Measurements from ENCODE around the gene CDC20.
A peak's percentile ranks its signal among the peaks of the same experiment; 100 is the strongest.

CDC20 gene

GRCh38 chr1:43370564-43370963 is 11.8 kb downstream of the CDC20 start:
- Mint-ChIP-seq H3K9me3 (no peaks in the 10 kb centered on the region), H3K27me3 (no peaks in the 10 kb centered on the region), H3K36me3 (peaks cover 23 to 32% of the 10 kb centered on the region in 2 donors), H3K27ac (no peak overlapping the region), H3K4me3 (no peak overlapping the region), H3K4me1 (peaks cover 23 to 35% of the 10 kb centered on the region in 2 donors)
- ATAC-seq (replicated peaks) (no peak), DNase-seq (no peak)

- H3K36me3 Mint-ChIP-seq = peaks cover 18 to 22% of the 10 kb centered on the region in 2 donors
- H3K27me3 Mint-ChIP-seq = no peaks in the 10 kb centered on the region
- no peaks in the 10 kb centered on the region for H3K9me3 Mint-ChIP-seq
- H3K4me1 Mint-ChIP-seq = peaks cover 17 to 24% of the 10 kb centered on the region in 2 donors
- ATAC-seq (replicated peaks) (no peak), DNase-seq (no peak)
- H3K27ac Mint-ChIP-seq = no peak overlapping the region
- H3K4me3 Mint-ChIP-seq = no peak overlapping the region
Measured at GRCh38 chr1:43372172-43372571, 13.4 kb downstream of the CDC20 start.

DNA sequence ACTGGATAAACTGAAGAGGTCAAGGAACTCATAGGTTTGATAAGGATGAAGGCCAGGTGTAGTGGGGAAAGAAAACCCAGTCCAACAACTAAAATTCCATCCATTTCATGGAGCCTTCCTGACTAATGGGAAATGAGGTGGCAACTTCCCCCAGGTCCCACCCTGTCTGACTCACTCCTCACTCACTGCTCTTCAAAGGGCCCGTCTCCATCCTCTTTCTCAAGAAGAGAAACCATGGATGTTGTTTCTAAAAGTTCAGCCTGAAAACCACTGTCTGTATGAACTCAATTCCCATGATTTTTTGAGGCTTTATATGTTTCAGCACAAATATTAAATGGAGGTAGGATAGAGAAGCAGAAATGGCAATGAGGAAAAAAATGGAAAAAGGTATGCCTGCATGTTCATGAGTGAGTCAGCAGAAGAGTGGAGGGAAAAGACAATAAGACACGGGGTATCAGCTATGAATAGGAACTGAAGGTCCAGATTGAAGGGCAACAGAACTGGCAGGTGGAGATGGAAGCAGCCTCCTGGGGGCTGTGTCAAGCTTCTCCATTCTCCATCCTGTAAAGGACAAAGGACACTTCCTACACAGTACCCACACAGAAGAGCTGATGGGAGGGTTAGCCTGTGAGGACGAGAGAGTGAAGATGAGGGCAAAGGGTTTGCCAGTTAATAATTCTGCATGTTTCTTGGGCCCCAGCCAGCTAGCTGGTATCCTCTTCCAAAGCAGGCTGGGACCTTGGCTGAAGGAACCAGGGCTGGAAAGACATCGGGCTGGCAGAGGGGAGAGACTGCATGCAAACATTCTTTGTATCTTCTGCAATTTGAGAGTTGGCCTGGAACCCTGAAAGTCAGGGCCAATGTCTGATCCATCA is 14.5 kb downstream of the CDC20 start:
- Mint-ChIP-seq H3K27ac (no peak overlapping the region), H3K36me3 (peaks cover 16 to 20% of the 10 kb centered on the region in 2 donors), H3K9me3 (no peaks in the 10 kb centered on the region), H3K4me3 (no peak overlapping the region), H3K27me3 (no peaks in the 10 kb centered on the region), H3K4me1 (peaks cover 16 to 22% of the 10 kb centered on the region in 2 donors)
- ATAC-seq (replicated peaks) = no peak
- DNase-seq = no peak

DNA sequence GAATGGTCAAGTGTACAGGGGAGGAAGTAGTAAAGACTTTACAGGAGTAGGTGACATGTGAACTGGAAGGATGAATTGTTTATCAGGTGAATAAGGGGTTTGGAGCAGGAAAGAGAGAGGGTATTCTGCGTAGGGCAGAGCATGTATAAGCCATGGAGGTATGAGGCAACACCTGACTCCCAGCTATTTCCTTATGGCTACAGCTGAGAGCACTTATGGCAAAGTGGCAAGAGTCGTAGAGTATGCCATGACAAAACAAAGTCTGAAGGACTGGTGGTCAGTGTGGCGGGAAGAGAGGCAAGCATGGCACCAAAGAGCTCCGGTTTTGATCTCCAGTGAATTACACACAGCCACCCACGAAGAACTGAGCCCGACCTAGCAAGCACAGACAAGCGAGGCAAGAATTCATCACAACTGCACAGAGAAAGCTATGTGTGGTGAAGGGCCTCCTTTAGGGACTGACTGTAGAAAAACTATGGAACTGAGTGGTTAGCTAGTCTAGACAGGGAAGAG is 18.0 kb downstream of the CDC20 start:
- no peaks in the 10 kb centered on the region for H3K9me3 Mint-ChIP-seq
- ATAC-seq (replicated peaks) (no peak), DNase-seq (no peak)
- H3K27ac Mint-ChIP-seq = no peak overlapping the region
- H3K36me3 Mint-ChIP-seq = peaks cover 23 to 29% of the 10 kb centered on the region in 2 donors
- no peaks in the 10 kb centered on the region for H3K27me3 Mint-ChIP-seq
- H3K4me3 Mint-ChIP-seq = no peak overlapping the region
- peaks cover 8 to 14% of the 10 kb centered on the region in 2 donors for H3K4me1 Mint-ChIP-seq

DNA sequence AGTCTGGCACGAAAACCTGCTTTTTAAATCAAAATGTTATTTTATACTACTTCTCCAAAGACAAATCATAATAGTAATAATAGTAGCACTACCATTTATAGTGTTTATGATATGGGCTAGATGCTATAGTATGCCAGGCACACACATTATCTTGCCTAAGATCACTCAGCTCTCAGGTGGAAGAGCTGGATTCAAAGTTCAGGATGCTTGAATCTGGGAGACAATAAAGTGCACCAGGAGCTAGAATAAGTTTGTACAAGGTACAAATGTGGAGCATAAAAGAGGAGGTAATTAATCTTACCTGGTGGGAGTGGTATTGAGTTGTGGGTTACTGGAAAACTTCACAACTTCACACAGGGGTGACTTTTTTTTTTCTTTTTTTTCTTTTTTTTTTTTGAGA is 19.1 kb downstream of the CDC20 start:
- H3K4me3 Mint-ChIP-seq = no peak overlapping the region
- no peaks in the 10 kb centered on the region for H3K9me3 Mint-ChIP-seq
- peaks cover 11 to 17% of the 10 kb centered on the region in 2 donors for H3K4me1 Mint-ChIP-seq
- H3K27me3 Mint-ChIP-seq = no peaks in the 10 kb centered on the region
- ATAC-seq (replicated peaks) (no peak), DNase-seq (no peak)
- peaks cover 26 to 37% of the 10 kb centered on the region in 2 donors for H3K36me3 Mint-ChIP-seq
- no peak overlapping the region for H3K27ac Mint-ChIP-seq

DNA sequence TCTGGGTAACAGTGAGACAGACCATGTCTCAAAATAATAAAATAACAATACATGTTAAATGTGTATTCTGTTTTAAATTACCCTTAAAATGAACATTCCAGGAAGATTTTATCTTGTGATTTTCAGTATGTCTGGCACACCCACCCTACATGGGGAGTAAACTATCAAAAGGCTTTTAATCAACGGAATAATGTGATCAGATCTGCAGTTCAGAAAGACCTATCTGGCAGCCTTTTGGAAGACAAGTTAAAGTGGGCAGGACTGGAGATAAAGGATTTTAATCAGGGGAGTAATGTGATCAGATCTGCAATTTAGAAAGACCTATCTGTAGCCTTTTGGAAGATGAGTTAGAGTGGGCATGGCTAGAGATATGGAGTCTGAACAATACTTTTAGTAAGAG is 20.7 kb downstream of the CDC20 start:
- peaks cover 37 to 47% of the 10 kb centered on the region in 2 donors for H3K36me3 Mint-ChIP-seq
- no peaks in the 10 kb centered on the region for H3K9me3 Mint-ChIP-seq
- peaks cover 11 to 17% of the 10 kb centered on the region in 2 donors for H3K4me1 Mint-ChIP-seq
- no peak overlapping the region for H3K4me3 Mint-ChIP-seq
- H3K27ac Mint-ChIP-seq = no peak overlapping the region
- no peaks in the 10 kb centered on the region for H3K27me3 Mint-ChIP-seq
- DNase-seq (no peak), ATAC-seq (replicated peaks) (no peak)

DNA sequence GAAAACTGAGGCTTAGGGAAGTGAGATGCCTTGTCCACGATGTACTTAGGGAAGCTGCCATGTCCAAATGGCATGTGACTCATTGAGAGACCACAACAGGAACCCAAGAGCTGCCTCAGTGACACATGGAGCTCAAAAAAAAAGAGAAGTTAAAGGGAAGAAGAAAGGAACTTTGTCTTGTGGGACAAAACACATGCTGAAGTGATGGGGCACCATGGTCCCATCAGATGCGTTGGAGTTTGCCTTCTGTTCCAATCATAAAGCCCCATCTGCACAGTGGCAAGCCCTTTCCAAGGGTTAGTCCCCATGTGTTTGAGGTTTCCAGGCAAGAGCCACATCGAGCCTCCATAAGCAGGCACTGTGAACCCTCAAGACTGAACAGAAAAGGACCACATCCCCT is 22.8 kb downstream of the CDC20 start:
- H3K4me1 Mint-ChIP-seq = peaks cover 7 to 11% of the 10 kb centered on the region in 2 donors
- DNase-seq = no peak
- H3K9me3 Mint-ChIP-seq = no peaks in the 10 kb centered on the region
- ATAC-seq (replicated peaks) = peak; percentile 33 to 34
- no peak overlapping the region for H3K4me3 Mint-ChIP-seq
- peak overlapping the region; percentile 48 for H3K27ac Mint-ChIP-seq
- peaks cover 40 to 52% of the 10 kb centered on the region in 2 donors for H3K36me3 Mint-ChIP-seq
- no peaks in the 10 kb centered on the region for H3K27me3 Mint-ChIP-seq

GRCh38 chr1:43382027-43382779 is 23.4 kb downstream of the CDC20 start:
- no peak overlapping the region for H3K4me3 Mint-ChIP-seq
- no peak for ATAC-seq (replicated peaks)
- no peaks in the 10 kb centered on the region for H3K9me3 Mint-ChIP-seq
- H3K4me1 Mint-ChIP-seq = peaks cover 7 to 11% of the 10 kb centered on the region in 2 donors
- peaks cover 41 to 58% of the 10 kb centered on the region in 2 donors for H3K36me3 Mint-ChIP-seq
- H3K27me3 Mint-ChIP-seq = no peaks in the 10 kb centered on the region
- peak overlapping the region; percentile 48 for H3K27ac Mint-ChIP-seq
- DNase-seq = no peak

- DNase-seq = no peak
- H3K36me3 Mint-ChIP-seq = peaks cover 37 to 61% of the 10 kb centered on the region in 2 donors
- ATAC-seq (replicated peaks) = no peak
- H3K4me3 Mint-ChIP-seq = no peak overlapping the region
- no peaks in the 10 kb centered on the region for H3K9me3 Mint-ChIP-seq
- H3K27ac Mint-ChIP-seq = no peak overlapping the region
- H3K27me3 Mint-ChIP-seq = no peaks in the 10 kb centered on the region
- H3K4me1 Mint-ChIP-seq = peaks cover 13 to 21% of the 10 kb centered on the region in 2 donors
Measured at GRCh38 chr1:43383449-43383848, 24.7 kb downstream of the CDC20 start.

- H3K4me1 Mint-ChIP-seq = peaks cover 25 to 27% of the 10 kb centered on the region in 2 donors
- no peaks in the 10 kb centered on the region for H3K27me3 Mint-ChIP-seq
- no peaks in the 10 kb centered on the region for H3K9me3 Mint-ChIP-seq
- DNase-seq (no peak), ATAC-seq (replicated peaks) (no peak)
- H3K36me3 Mint-ChIP-seq = peaks cover 29 to 50% of the 10 kb centered on the region in 2 donors
- H3K27ac Mint-ChIP-seq = no peak overlapping the region
- H3K4me3 Mint-ChIP-seq = no peak overlapping the region
Measured at GRCh38 chr1:43386676-43387075, 27.9 kb downstream of the CDC20 start.

DNA sequence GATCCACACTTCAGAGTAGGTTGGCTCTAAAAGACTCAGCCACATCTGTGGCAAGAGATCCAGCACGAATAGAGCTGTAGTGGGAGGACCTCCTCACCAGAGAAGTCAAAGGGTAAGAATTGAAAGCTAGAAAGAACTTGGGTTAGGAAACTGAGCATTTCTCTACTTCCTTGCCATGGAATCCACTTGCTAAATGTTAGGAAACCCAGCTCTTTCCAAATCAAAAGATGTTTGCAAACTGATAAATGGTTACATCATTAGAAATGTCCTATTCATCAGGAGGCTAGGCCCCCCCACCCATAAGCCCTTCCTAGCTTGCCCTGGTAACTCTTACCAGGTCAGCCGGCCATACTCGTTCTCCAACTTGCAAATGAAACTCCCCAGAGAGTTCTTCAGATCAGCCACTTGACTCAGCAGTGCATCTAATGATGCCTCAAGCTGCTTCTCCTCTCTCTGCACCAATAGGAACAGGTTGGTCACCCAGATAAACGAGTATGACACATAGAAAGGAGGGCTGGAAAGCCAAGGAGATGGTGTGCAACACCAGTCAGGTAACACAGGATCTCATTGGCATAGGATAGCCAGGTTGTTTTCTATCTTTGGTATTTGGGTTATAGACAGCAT is 29.3 kb downstream of the CDC20 start:
- ATAC-seq (replicated peaks) (no peak), DNase-seq (no peak)
- Mint-ChIP-seq H3K27ac (peak overlapping the region; percentile 96), H3K4me3 (peak overlapping the region; percentile 96 to 99), H3K36me3 (peaks cover 23 to 38% of the 10 kb centered on the region in 2 donors), H3K9me3 (no peaks in the 10 kb centered on the region), H3K4me1 (peaks cover 23 to 25% of the 10 kb centered on the region in 2 donors), H3K27me3 (no peaks in the 10 kb centered on the region)

GRCh38 chr1:43388613-43389012 is 29.8 kb downstream of the CDC20 start:
- H3K9me3 Mint-ChIP-seq = no peaks in the 10 kb centered on the region
- peaks cover 19 to 36% of the 10 kb centered on the region in 2 donors for H3K36me3 Mint-ChIP-seq
- DNase-seq = no peak
- peak overlapping the region; percentile 96 for H3K27ac Mint-ChIP-seq
- ATAC-seq (replicated peaks) = no peak
- H3K4me1 Mint-ChIP-seq = peaks cover 27 to 28% of the 10 kb centered on the region in 2 donors
- H3K27me3 Mint-ChIP-seq = no peaks in the 10 kb centered on the region
- peak overlapping the region; percentile 96 to 99 for H3K4me3 Mint-ChIP-seq

DNA sequence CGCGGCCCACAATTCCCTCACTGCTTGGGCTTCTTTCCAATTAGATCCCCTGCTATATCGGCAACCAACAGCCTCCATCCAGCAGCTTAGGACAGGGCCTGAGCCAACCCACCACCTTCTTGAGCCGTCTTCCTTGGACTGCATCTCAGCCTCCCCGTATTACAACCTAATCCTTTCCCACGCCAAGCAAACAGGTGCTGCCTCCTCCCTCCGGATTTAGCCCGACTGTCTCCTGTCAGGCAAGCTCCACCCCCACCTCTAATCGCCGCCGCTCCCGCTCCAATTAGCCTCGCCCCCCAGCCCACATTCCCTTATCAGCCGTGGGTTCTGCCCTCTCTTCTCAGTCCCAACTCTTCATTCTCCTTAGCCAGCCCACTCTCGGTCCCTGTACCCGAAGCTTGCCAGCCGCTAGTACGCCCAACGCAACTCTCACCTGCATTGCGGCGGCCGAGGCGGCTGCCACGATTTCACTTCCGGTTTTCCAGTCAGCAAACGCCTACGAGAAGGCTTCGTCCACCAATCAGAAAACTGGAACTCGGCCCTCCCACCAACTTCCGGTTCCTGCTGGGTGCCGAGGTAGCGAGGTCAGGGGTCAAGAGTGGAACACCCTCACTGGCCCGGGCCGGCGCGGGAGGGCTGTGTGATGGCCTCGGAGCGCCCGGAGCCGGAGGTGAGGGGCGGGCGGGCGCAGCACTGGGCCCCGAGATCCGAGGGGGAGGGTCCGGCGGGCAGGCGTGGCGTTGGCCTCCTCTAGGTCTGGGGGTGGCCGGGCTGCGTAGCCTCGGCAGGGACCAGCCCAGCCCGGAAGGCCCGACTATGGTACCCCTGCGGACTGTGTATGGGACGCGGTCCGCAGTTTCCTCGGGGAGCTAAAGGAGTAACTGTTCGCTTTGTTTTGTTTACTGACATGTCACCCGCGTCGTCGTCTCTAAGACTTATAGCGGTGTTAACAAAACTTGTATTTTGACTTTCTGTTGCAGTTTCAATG is 30.8 kb downstream of the CDC20 start, which contains the start of the genes MED8 and SZT2:
Gene MED8 (minus strand): TSS at position 475 of the 988 bp plus-strand sequence. CDS start 36 bp downstream, at position 439.
Gene SZT2 (plus strand): TSS at position 574 of the 988 bp plus-strand sequence. CDS start 70 bp downstream, at position 644.
- H3K4me1 Mint-ChIP-seq = peaks cover 30 to 31% of the 10 kb centered on the region in 2 donors
- no peaks in the 10 kb centered on the region for H3K9me3 Mint-ChIP-seq
- peak within 1 kb of the TSS; percentile 96 for H3K27ac Mint-ChIP-seq
- ATAC-seq (replicated peaks) = peak; percentile 97 to 98
- peak; percentile 92 for DNase-seq
- H3K27me3 Mint-ChIP-seq = no peaks in the 10 kb centered on the region
- H3K36me3 Mint-ChIP-seq = peaks cover 17 to 38% of the 10 kb centered on the region in 2 donors
- H3K4me3 Mint-ChIP-seq = peak within 1 kb of the TSS; percentile 96 to 99
